DMS153 (cell line): Measurements from ENCODE around the gene TMEM258.
A peak's percentile ranks its signal among the peaks of the same experiment; 100 is the strongest.

Source experiments
- DNase-seq: peaks from one replicate; lab custom pipeline; 2025; lab: John Stamatoyannopoulos, UW

The TMEM258 gene

DNA sequence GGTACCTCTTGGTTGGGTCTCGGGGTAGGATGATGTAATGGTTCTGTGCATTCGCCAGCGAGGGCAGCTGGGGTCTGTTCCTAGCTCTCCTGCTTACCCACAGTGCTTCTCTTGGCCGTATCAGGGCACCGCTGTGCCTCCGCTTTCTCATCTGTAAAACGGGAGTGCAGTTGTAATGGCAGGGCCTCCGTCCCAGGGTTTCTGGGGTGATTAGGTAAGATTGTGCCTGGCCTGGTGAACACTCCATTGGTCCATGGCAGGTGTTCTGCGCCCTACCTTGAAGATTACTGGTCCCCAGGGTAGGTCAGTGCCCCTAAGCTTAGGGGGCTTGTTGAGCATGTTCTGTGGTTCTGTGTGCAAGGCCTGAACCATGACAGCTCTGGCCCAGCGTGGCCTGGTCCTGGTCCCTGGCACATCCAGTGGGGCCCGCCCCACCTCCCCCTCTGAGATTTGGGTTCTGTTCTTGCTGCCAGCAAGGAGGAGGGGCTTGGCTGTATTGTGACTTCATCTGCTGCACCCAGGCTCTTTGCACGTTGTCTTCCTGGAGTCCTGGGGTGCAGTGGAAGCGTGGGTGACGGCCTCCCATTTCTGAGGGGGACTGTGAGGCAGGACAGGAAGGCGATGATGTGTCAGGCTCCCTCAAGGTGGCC is 35.1 kb downstream of the TMEM258 start:
- no peak for DNase-seq

- DNase-seq: no peak
Observed at GRCh38 chr11:61756452-61757212, 35.8 kb downstream of the TMEM258 start.

- no peak for DNase-seq
Observed at GRCh38 chr11:61756147-61756451, 36.3 kb downstream of the TMEM258 start.

DNA sequence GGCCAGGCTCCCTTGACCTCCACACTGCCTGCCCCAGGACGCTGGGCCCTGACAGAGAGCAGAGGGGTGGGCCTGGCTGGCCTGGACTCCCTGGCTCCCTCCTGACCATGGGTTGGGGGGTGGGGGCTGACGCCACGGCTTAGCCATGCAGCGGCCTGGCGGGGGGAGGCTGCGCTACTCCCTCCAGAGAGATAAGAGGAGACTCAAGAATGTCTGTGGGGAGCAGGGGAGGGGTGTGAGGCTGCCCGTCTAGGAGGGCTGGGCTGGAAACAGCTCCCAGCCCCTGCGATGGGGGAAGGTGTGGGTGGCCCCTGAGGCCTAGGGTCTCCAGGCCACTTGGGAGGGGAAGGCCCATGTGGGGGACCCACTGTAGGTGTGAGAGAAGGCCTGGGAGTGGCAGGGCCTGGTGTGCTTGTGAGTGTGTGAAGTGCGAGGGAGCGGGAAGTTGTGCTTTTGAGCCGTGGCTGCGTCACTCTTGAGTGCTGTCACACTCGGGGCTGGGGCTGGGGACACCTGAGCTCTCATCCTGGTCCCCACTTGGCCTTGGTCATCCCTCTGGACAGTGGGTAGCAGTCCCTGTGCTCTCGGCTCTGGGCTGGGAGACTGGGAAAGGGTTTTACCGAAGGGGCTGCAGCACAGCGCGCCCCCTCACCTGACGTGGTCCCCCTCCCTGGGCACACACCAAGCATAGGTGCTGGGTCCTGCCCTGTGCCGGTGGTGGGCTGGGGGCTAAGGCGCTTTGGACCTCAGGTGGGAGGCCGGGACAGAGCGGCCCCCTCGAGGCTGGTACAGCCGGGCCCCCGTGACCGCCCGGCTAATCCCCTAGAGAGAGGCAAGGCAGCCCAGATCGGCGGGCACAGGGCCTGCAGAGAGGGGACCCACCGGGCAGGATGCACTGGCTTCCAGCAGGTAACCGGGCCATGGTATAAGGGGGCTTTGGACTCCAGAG is 37.6 kb downstream of the TMEM258 start:
- no peak for DNase-seq

GRCh38 chr11:61753672-61754071 is 38.7 kb downstream of the TMEM258 start:
- no peak for DNase-seq

DNA sequence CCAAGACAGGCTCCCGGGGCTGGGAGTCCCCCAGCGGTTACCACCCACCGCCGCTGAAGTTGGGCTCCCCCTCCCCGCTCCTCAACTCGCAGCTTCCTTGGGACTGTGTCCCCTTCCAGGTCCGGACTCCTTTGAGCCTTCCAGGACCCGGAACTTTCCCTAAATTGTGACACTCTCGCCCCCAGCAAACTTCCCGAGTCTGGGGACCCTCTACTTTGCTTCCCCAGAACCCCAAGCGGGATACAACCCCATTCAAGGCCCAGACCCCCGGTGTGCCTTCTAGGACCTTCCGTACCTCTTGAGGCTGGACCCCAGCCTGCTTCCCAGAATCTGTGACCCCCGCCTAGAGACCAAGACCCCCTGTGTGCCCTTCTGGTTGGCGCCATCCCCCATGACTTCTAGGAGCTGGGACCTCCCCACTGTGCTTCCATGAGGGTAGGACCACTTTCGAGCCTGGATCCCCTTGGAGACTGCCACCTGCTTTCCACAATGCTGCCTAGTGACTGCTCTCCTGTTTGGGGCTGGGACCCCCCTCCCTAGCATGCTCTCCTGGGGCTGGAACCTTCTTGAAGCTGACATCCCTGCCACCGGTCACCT is 39.4 kb downstream of the TMEM258 start:
- DNase-seq: no peak

- no peak for DNase-seq
Observed at GRCh38 chr11:61752117-61752924, 40.1 kb downstream of the TMEM258 start, which contains the start of gene MYRF. TSS of gene MYRF (plus strand) at chr11:61752636. CDS start at chr11:61752745, 109 bp downstream.

DNA sequence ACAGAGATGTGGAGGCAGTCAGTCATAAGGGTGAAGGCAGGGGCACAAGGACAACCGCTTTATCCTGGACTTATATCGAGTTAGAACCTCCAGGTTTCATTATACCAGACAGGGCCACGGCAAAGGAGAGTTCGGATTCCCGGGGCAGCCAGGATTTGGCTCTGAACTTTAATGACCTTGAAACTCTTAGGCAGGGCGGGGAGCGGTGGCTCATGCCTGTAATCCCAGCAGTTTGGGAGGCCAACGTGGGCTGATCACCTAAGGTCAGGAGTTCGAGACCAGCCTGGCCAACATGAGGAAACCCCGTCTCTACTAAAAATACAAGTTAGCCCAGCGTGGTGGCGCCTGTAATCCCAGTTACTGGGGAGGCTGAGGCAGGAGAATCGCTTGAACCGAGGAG is 41.0 kb downstream of the TMEM258 start:
- DNase-seq: no peak

GRCh38 chr11:61750631-61751273 is 41.6 kb downstream of the TMEM258 start:
- DNase-seq: no peak

GRCh38 chr11:61749591-61750217 is 42.7 kb downstream of the TMEM258 start:
- no peak for DNase-seq

- no peak for DNase-seq
Observed at GRCh38 chr11:61747967-61748285, 44.5 kb downstream of the TMEM258 start.

- DNase-seq: peak; percentile 21
Observed at GRCh38 chr11:61747192-61747966, 45.0 kb downstream of the TMEM258 start.

- DNase-seq: no peak
Observed at GRCh38 chr11:61746442-61747191, 45.8 kb downstream of the TMEM258 start.

DNA sequence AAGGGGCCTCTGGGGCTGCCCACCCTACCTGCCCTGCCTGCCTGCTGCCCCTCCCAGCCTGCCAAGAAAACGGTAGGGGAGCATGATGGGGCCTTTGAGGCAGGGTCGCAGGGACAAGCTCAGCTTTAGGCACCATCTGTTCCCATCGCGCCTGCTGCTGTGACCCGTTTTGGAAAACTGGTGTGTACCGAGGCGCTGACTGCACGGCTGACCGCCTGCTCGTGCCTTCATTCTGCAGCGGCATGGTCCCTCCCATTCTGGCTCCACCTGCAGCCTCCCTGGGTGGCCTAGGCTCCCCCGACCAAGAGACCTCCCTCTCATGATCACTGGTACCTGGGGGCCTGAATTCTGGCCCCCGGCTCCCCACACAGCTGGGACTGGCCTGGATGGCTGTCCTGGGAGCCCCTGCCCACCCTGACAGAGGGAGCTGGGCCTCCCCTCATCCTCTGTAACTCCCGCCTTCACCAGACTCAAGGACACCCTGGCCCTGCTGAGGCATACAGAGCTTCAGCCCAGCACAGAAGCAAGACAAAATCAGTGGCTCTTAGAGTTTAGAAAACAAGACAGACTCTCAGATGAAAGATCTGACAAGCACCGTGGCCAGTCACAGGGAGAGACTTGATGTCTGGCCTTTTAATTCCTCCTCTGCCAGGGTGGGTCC is 46.5 kb downstream of the TMEM258 start:
- DNase-seq: no peak

DNA sequence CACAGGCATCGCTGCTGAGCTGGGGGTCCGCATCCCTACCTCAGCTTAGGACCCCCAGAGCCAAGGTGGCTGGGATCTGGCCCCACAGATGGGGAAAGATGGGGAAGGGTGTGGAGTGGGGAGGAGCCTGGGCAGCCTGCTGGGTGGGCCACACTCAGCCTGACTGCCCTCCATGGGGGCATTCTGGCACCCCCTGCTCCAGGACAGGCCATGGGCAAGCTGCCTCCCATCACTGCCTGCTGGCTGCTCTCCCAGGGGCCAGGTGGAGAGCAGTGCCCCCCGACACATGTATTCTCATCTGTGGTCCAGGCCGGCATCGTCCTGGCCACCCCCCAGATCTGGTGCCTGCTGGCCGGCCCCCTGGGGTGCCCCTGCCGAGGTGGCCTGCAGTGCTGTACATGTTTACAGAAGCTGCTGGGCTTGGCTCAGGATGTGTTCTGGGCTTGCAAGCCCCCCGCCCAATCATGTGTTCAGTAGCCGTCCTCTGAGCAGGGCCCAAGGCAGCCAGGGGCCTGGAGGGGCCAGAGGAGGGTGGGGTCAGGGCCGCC is 47.7 kb downstream of the TMEM258 start:
- DNase-seq: no peak

DNA sequence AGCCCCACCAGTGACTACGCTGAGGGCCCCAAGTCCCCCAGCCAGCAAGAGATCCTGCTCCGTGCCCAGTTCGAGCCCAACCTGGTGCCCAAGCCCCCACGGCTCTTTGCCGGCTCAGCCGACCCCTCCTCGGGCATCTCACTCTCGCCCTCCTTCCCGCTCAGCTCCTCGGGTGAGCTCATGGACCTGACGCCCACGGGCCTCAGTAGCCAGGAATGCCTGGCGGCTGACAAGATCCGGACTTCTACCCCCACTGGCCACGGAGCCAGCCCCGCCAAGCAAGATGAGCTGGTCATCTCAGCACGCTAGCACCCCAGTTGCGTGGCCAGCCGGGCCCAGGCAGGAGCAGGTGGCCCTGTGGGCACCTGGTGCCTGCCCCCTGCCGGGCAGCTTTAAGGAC is 48.2 kb downstream of the TMEM258 start:
- no peak for DNase-seq

GRCh38 chr11:61743486-61744095 is 48.8 kb downstream of the TMEM258 start:
- no peak for DNase-seq

GRCh38 chr11:61742391-61742790 is 50.0 kb downstream of the TMEM258 start:
- DNase-seq: no peak
